GM21619 (cell line): Measurements from ENCODE around the gene TMOD4.
"Not testable (repeated sequence)": the region's sequence is repeated elsewhere in the genome, so short reads cannot be mapped to it uniquely, and the experiment has no call there.

Experiments
- ATAC-seq: cut with Tn5 transposase; IDR thresholded peaks from one replicate; pipeline ENCODE4 v1.9.1; 2021; ENCODE audit not compliant: unreplicated experiment

Gene TMOD4

DNA sequence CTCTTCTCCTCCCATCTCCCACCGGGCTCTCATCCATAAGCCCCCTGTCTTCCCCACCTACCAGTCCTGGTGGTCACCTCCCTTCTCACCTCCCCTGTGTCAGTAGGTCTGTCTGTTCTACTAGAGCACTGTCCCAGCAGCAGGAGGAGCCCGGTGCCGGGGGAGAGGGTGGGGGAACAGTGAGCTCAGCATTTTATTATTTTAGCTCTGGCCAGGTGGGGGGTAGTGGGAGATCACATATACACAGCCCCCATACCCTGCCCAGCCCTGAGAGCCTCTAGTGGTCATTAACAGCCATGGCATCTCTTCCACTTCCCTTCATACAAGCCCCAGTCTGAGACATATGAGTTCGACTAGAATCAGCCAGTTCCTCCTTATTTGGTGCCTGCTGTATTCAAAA, at the start of gene TMOD4:
Gene TMOD4, minus strand, starts transcription at position 119 of the 400 bp plus-strand sequence. CDS start 1,106 bp downstream, outside the sequence.
- ATAC-seq: no peak

DNA sequence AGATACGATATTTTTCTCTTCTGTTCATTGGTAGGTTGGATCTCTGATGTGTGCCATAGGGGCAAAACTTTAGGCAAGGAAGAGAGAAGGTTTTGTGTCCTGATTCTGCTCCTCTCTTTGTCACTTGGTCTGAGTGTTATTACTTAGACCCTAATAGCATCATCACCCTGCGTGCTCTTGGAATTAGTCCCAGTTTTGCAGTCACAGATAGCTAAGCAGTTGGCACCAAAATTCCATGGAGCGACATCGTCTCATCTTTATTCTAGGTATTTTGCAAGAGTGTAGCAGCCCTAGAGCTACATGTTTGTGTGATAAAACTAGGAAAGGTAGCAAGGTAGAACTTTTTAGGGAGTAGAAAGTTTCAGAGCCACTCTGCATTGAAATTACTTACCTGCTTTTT, 46.3 kb upstream of the TMOD4 start:
- ATAC-seq: no peak

DNA sequence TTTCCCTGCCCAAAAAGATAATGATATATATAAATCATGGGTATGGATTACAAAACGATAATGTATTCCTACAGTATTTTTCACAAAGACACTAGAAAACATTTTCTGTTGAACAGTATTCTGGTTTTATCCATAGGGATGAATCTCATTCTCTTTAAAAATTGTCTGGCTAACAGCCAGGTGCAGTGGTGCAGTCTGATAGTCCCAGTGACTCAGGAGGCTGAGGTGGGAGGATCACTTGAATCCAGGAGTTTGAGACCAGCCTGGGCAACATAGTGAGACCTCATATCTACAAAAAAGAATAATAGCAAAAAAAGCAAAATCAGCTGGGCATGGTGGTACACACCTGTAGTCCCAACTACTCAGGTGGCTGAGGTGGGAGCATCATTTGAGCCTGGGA, 45.8 kb upstream of the TMOD4 start:
- no peak for ATAC-seq

DNA sequence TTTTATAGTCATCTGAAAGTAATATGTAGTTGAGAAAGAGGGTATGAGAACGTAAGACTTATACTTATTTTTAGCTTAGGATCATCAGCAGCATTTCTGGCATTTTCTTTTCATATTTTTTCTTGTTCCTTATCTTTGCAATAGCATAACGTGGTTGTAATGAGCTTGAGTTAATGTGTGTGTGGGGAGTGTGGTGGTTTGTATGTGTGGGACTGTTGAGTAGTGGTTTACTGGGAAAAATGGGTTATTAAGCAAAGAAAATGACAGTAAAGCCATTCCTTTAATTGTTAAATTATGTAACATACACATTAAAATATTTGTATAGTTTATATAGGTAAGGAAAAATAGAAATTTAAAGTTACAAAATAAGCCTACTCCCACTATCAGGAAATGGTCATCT, 37.8 kb upstream of the TMOD4 start:
- ATAC-seq: no peak

DNA sequence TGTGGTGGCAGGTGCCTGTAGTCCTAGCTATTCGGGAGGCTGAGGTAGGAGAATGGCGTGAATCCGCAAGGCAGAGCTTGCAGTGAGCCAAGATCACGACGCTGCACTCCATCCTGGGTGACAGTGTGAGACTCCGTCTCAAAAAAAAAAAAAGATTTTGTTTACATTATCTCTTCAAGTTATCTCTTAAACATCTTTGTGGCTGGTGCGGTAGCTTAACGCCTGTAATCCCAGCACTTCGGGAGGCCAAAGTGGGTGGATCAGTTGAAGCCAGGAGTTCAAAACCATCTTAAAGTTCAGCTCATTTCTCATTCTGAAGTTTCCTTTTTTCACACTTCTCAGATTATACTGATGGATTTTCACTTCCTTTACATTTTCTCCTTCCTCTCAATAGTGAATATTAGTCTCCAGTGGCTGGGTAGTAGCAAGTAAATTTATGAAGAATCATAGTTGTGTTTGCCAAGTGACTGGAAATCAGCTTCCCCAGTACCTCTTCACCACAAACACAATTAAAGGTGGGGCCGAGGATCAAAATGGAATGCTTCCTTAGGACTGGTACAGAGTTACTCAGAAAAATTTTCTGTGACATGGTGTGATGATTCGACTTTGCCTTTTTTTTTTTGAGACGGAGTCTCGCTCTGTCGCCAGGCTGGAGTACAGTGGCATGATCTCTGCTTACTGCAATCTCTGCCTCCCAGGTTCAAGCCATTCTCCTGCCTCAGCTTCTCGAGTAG, 36.4 kb upstream of the TMOD4 start:
- no peak for ATAC-seq

DNA sequence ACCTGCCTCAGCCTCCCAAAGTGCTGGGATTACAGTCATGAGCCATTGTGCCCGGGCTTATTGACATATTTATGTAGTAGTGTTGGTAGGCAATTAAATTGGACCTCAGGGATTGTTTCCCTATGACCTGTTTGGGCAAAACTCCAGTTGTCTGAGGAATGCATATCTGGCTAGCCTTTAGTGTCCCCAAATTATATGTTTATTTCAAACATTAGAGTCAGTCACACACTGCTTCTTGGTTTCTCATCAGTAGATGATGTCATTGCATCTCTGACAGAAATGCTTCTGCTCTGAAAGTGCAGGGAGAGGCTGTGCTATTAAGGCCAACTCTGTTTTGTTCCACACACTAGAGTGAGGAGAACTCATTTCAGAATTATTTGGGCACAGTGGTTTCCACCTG, 35.0 kb upstream of the TMOD4 start:
- no peak for ATAC-seq

DNA sequence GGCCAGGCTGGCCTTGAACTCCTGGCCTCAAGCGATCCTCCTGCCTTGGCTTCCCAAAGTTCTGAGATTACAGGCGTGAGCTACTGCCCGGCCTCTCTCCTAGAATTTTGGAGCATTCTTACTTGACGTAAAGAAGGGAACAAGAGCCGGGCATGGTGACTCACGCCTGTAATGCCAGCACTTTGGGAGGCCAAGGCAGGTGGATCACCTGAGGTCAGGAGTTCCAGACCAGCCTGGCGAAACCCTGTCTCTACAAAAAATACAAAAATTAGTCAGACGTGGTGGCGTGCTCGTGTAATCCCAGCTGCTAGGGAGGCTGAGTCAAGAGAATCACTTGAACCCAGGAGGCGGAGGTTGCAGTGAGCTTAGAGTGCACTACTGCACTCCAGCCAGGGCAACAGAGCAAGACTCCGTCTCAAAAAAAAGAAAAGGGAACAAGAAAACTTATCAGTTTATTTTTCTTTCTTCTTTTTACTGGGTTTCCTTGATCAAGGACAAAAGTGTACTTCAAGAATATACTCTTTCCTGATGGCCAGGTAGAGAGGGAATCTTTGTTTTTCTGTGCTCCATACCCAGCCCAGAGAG, 29.7 kb upstream of the TMOD4 start:
- not testable (repeated sequence) for ATAC-seq

DNA sequence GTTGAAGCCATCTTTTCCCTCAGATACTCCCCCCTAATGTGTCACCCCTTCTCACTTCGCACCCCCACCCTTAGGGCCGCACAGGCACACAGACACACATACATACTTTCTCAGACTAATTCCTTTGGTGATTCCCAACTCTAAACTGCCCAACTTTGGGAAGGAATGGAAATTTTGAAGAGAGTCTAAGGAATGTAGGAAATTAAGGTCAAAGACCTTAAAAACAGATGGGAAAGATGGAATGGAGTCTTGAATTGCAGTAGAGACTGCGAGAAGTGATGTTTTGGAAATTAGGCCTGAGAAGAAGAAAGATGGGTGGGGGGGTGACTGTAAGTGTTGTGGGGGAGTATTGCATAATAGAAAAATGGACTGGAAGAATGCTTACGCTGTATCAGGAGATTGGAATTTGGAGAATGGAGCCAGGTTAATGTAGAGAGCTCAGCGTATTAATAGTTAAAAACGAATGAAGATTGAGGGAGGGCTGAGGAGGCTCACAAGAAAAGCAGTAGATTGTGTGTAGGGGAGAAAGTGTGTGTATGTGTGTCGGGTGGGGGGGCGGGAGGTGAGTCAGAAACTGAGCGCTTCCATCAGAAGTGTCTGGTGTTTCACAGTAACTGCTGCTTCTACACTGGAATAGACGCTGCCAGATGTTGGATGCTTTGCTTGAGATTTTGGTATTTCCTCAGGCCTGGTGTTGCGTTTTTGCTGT, 24.2 kb upstream of the TMOD4 start:
- ATAC-seq: no peak

DNA sequence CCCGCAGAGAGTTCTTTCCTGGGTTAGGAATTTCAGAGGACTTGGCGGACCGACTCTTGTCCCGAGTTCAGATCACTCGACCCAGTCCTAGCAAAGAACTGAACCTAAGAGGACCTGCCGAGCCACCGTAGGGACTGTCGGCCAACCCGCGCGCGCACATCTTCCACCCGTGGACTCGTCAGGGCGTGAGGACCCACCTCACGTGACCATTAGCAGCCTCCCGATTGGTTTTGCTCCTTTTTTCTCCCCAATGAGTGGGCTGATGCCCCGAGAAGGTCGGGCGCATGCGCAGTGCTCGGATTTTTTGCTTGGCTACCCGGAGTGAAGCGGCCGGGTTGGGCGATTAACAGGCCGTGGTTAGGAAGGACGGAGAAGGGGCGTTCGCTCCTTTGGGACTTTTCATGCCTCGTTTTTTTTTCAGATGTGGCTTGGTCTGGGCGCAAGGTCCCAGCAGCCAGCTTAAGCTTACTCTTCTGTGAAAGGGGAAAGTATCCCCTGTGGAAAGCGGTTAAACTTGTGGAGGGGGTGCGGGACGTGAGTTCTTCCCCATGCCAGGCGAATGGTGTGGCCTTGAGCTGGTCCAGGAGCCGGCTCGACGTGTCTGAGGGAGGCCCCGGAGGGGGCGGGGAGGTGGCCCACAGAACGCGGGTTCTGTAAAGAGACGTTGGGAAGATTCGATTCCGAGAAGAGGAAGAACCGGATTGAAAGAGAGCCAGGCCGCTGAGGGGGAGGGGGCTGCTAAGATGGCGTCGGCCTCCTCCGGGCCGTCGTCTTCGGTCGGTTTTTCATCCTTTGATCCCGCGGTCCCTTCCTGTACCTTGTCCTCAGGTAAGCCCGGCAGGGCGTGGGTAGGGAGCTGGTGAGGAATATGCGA, 22.7 kb upstream of the TMOD4 start, which contains the start of gene PIP5K1A:
Gene PIP5K1A, plus strand, starts transcription at position 299 of the 874 bp plus-strand sequence. Its CDS starts 445 bp downstream, at position 744.
- ATAC-seq: peak; percentile 75

DNA sequence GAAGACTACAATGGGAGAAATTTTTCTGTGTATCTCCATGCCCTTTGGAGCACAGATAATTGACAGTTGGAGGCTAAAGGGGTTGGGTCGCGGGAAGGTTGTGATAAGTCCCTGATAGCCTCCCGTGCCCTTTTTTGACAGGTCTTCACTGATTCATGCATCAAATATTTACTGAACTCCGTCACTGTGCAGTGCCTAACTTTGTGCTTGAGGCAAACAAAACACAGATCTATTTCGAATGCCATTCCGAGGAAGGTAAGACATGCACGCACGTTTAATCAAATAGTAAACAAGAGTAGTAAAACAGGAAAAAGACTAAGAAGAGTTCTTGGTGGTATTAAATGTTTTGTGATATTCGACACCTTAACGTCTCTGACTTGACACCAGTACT, 22.1 kb upstream of the TMOD4 start:
- no peak for ATAC-seq

DNA sequence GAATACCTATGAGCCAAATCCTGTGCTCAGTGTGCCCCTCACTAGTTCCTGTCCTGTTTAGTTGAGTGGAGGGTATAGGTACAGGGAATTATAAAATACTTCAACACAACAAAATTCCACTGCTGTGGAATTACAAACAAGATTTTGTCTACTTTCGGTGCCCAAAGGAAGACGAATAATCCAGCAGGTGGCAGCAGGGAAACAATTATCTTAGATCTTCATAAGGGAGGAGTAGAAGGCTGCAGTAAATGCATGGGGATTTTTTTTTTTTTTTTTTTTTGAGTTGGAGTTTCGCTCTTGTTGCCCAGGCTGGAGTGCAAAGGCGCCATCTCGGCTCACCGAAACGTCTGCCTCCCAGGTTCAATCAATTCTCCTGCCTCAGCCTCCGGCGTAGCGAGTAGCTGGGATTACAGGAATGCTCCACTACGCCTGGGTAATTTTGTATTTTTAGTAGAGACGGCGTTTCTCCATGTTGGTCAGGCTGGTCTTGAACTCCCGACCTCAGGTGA, 20.6 kb upstream of the TMOD4 start:
- ATAC-seq: no peak

DNA sequence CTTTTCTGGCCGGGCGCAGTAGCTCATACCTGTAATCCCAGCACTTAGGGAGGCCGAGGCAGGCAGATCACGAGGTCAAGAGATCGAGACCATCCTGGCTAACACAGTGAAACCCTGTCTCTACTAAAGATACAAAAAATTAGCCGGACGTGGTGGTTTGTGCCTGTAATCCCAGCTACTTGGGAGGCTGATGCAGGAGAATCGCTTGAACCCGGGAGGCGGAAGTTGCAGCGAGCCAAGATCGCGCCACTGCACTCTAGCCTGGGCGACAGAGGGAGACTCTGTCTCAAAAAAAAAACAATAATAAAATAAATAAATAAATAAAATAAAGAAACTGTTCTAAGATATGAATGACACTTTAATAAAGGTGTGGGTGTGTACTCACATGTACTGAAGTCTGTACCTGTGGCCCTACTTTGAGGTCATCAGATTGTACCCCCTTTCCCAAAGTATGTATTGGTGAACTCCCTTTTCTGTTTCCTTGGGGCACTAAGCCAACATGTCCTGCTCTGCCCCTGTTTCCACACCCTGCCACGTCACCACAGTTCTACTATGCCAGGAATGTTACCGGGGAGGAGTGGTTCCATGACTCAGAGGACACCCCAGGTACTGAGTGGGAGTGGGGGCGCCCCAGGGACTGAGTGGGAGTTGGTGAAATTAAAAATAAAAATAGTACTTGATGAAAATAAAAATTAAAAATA, 19.3 kb upstream of the TMOD4 start:
- not testable (repeated sequence) for ATAC-seq

DNA sequence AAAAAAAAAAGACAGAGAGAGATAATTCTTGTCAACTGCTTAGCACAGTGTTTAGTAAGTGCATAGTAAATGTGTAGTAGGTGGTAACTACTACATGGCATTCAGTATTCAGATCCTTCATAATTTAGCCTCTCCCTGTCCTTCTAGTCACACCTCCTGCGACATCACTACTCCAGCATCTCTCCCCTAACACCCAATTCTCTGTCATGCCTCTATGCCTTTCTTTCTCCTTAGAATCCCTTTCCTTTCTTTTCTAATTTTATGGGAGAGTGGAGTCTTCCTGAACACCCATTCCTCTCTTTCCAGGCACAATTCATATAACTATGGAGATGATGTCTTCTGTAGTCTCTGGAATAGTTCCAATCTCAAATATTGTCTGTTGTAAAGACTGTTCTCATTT, 18.1 kb upstream of the TMOD4 start:
- no peak for ATAC-seq

DNA sequence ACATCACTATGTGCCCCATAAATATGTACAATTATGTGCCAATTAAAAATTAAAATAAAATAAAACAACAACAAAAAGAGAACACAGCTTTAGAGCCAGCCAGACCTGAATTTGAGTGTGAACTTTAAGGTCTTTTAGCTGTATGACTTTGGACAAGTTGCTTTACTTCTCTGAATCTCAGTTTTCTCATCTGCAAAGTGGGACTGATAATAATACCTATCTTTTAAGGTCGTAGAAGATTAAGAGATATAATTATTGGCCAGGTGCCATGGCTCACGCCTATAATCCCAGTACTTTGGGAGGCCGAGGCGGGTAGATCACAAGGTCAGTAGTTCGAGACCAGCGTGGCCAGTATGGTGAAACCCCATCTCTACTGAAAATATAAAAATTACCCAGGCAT, 17.5 kb upstream of the TMOD4 start:
- no peak for ATAC-seq

DNA sequence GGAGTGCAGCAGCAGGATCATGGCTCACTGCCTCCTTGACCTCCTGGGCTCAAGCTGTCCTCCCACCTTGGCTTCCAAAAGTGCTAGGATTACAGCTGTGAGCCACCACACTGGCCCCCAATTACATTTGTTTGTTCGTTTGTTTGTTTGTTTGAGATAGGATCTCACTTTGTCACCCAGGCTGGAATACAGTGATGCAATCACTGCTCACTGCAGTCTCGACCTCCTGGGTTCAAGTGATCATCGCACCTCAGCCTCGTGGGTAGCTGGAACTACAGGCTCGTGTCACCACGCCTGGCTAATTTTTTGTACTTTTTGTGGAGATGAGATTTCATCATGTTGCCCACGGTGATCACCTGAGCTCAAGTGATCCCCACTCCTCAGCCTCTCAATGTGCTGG, 16.3 kb upstream of the TMOD4 start:
- no peak for ATAC-seq

DNA sequence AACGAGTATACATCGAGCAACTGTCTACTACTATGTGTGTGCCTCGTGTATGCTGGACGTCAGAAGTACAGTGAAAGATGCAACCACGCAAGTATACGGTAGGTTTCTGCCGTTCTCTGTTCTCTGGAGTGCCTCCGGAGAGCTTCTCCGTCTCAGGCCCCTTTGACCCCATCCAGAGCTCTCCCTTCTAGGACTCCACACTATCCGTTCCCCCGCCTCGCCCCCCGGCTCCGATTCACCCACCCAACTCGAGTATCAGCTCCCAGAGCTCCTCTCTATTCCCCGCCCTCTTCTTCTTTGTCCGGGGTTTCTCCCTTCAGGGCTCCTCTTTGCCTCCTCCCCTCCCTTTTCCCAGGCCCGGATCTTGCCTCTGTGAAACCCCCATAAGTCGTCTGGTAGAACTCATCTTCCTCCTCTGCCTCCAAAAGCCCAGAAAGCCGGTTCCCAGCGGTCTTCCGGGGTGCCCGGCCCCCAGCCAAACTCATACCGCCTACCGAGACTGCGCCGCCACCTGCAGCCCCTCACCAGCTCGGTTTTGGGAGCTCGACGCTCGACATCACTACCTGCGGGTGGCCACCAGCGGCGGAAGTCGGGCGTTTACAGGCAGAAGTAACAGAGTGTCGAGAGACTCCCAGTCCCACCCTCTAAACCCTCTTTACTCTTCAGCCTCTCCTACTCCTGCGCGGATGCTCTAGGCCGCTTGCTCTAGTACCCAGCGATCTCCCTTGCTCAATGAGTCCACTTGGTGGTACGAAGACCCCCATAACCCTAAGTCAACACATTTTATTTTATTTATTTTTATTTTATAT, 14.1 kb upstream of the TMOD4 start, which contains the start of gene VPS72:
Gene VPS72, minus strand, starts transcription at position 561 of the 809 bp plus-strand sequence. Its CDS starts 76 bp downstream, at position 485.
- ATAC-seq: peak; percentile 85

DNA sequence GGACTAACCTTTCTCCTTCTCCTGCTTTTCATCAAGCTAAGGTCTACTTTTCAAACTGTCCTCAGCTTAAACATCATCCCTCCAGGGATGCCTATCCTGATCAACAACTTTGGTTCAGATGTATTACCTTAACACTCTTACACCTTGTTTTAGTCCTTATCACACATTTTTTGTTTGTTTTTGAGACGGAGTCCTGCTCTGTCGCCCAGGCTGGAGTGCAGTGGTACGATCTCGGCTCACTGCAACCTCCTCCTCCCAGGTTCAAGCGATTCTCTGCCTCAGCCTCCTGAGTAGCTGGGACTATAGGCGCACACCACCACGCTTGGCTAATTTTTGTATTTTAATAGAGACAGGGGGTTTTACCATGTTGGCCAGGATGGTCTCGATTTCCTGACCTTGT, 12.9 kb upstream of the TMOD4 start:
- ATAC-seq: not testable (repeated sequence)

DNA sequence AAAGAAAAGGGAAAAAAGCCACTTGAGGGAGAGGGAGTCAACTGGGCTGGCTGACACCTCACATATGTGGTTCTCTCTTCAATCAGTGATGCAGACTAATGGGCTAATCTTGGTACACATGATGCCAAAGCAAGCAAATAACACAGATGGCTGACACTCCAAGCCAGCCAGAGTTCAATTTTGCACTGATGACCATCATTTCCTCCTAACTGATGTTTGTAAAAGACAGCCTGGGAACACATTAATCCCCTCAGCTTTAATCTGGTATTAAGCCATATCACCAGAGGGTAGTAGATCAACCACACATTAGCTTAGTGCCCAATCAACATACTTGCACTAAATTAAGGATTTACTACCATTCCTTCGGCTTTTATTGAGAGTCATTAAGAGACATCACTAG, 11.4 kb upstream of the TMOD4 start:
- no peak for ATAC-seq

DNA sequence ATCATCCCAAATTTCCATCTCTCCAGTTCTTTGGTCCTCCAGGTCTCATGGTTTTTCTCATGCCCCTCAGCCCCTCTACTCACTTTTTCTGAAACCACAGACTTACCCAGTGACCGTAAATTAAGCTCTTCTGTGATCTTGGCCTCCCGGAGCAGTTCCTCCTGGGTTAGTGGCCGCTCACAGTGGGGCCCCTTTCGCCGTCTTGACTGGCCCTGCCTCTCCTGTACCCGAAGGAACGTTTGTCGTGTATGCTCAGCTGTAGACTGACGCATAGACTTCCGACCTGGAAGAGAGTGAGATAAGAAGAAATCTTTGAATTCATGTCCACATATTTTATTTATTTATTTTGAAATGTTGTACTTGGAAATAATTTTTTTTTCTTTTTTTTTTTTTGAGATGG, 8.4 kb upstream of the TMOD4 start:
- no peak for ATAC-seq
